ENCODE results near the gene LDB3.

- TF ChIP-seq CTCF (IDR thresholded peaks at IDR 0.05; ENCODE audit: low read depth, low read length, poor library complexity, severe bottlenecking) (no peak), EZH2phosphoT487 (IDR thresholded peaks at IDR 0.05; ENCODE audit: borderline replicate concordance, low read length) (no peak)
Observed at GRCh38 chr10:86699125-86699524, 30.8 kb downstream of the LDB3 start.

Measured in DOHH2 (cell line).